B cell (primary cell): Measurements from ENCODE around the gene PCDH19. TPM values are rescaled to one million over a fixed set of nuclear protein-coding genes. Genes with fewer than 3 reads are reported as not detected.

ENCODE experiments used
- ATAC-seq: fragments of 200-7000 bp; cut with Tn5 transposase; one replicate; pipeline ENCODE4 v1.10.0; 2021; ENCODE audit warnings: low read depth, mild to moderate bottlenecking, moderate number of reproducible peaks, moderate library complexity
- CTCF ChIA-PET: fragments of 350-600 bp; sonication (Branson Sonifier 250); formaldehyde crosslinking; loops from one replicate; lab custom pipeline; 2021; ENCODE audit warnings: antibody characterized with exemption, inconsistent platforms; lab: Charles Lee
- POLR2A ChIA-PET: fragments of 350-600 bp; sonication (Branson Sonifier 250); formaldehyde crosslinking; loops from one replicate; lab custom pipeline; 2021; ENCODE audit warnings: antibody characterized with exemption; lab: Charles Lee
- DNase-seq: peaks from one replicate; pipeline ENCODE4 v3.0.0; 2013
- H2AFZ ChIP-seq: 2 replicates; pipeline ENCODE4 v1.6.1; 2012; ENCODE audit warnings: mild to moderate bottlenecking, low read depth, low read length; ENCODE audit not compliant: insufficient read depth, poor library complexity, severe bottlenecking
- H3K27ac ChIP-seq, 2 donors: 1 replicate in 1 of 2; 2 replicates in 1 of 2; pipeline ENCODE4 v1.5.1; 2012 to 2013; ENCODE audit warnings: low read length in 2 of 2, mild to moderate bottlenecking in 2 of 2, moderate library complexity in 1 of 2
- H3K27me3 ChIP-seq, 4 experiments: fragments of 200-600 bp in 1 of 4; sonication (generic) in 1 of 4; replicated peaks in 1 of 4; 1 replicate in 2 of 4; 2 replicates in 2 of 4; pipeline versions ENCODE4 v1.6.1 to v1.7.0; 2013 to 2016; ENCODE audit warnings: low read length in 3 of 4, mild to moderate bottlenecking in 2 of 4, mixed read lengths in 1 of 4, moderate library complexity in 1 of 4; ENCODE audit not compliant: insufficient read depth in 4 of 4, control insufficient read depth in 3 of 4; ENCODE audit errors: control extremely low read depth in 1 of 4
- H3K36me3 ChIP-seq, 2 experiments: replicated peaks in 1 of 2; 1 replicate in 1 of 2; 2 replicates in 1 of 2; pipeline versions ENCODE4 v1.6.1 to v1.7.1; 2013; ENCODE audit warnings: low read length in 1 of 2; ENCODE audit not compliant: insufficient read depth in 2 of 2, control insufficient read depth in 1 of 2; ENCODE audit errors: control extremely low read depth in 1 of 2, extremely low read depth in 1 of 2
- H3K4me1 ChIP-seq, 2 donors: fragments of 200-600 bp in 1 of 2; sonication (generic) in 1 of 2; 1 replicate in 1 of 2; 2 replicates in 1 of 2; pipeline versions ENCODE4 v1.5.1 to v1.6.1; 2013 to 2017; ENCODE audit warnings: low read length in 2 of 2; ENCODE audit not compliant: control insufficient read depth in 2 of 2, insufficient read depth in 2 of 2
- H3K4me2 ChIP-seq: replicated peaks from 2 replicates; pipeline ENCODE3; 2012; ENCODE audit warnings: mild to moderate bottlenecking, low read depth, low read length; ENCODE audit not compliant: poor library complexity, severe bottlenecking
- H3K4me3 ChIP-seq, 5 experiments: fragments of 200-600 bp in 1 of 5; sonication (generic) in 1 of 5; 1 replicate in 3 of 5; 2 replicates in 2 of 5; pipeline versions ENCODE4 v1.5.1 to v1.7.0; 2011 to 2016; ENCODE audit warnings: low read length in 4 of 5, mild to moderate bottlenecking in 4 of 5, low read depth in 2 of 5, control low read depth in 1 of 5, moderate library complexity in 1 of 5; ENCODE audit not compliant: insufficient read depth in 1 of 5; ENCODE audit errors: control extremely low read depth in 1 of 5, extremely low read depth in 1 of 5
- H3K79me2 ChIP-seq: fragments of 200-600 bp; sonication (generic); one replicate; pipeline ENCODE4 v1.6.0; 2016; ENCODE audit warnings: low read length; ENCODE audit not compliant: control insufficient read depth, insufficient read depth
- H3K9ac ChIP-seq: fragments of 200-600 bp; sonication (generic); 2 replicates; pipeline ENCODE4 v1.6.1; 2017; ENCODE audit warnings: mild to moderate bottlenecking, low read length, moderate library complexity
- H3K9me3 ChIP-seq, 3 donors: one replicate each; pipeline versions ENCODE4 v1.6.1 to v1.7.1; 2013; ENCODE audit warnings: low read length in 2 of 3; ENCODE audit not compliant: control insufficient read depth in 2 of 3, insufficient read depth in 1 of 3; ENCODE audit errors: control extremely low read depth in 1 of 3
- H4K20me1 ChIP-seq: 2 replicates; pipeline ENCODE4 v1.6.0; 2012; ENCODE audit warnings: mild to moderate bottlenecking, low read length; ENCODE audit not compliant: insufficient read depth, control insufficient read depth, poor library complexity, severe bottlenecking
- H3K27ac Mint-ChIP-seq: one replicate; pipeline ENCODE4 v1.8.0; 2021; ENCODE audit warnings: mixed read lengths
- H3K27me3 Mint-ChIP-seq: one replicate; pipeline ENCODE4 v1.8.0; 2021; ENCODE audit warnings: mixed read lengths
- H3K4me1 Mint-ChIP-seq: one replicate; pipeline ENCODE4 v1.8.0; 2021; ENCODE audit warnings: mixed read lengths
- H3K4me3 Mint-ChIP-seq: one replicate; pipeline ENCODE4 v1.8.0; 2021; ENCODE audit warnings: mixed read lengths
- H3K9me3 Mint-ChIP-seq: one replicate; pipeline ENCODE4 v1.8.0; 2022; ENCODE audit warnings: mixed read lengths; ENCODE audit not compliant: insufficient read depth
- CTCF ChIP-seq: fragments of 200-600 bp; IDR thresholded peaks from one replicate; pipeline ENCODE4 v1.8.0; 2022; ENCODE audit warnings: antibody characterized with exemption, mild to moderate bottlenecking
- EZH2 ChIP-seq: IDR thresholded peaks from 2 replicates; pipeline ENCODE4 v1.6.1; 2012; ENCODE audit warnings: borderline replicate concordance, low read depth, mild to moderate bottlenecking, moderate library complexity, low read length; ENCODE audit not compliant: insufficient read depth, poor library complexity, severe bottlenecking
- WGBS: methylation state at CpG from one replicate; pipeline ENCODE4 v1.1.5; 2013; ENCODE audit warnings: missing lambda C conversion rate; ENCODE audit not compliant: insufficient coverage; 5-methylcytosine and 5-hydroxymethylcytosine counted together
- intact Hi-C: fragments of 100-400 bp; cut with micrococcal nuclease; formaldehyde crosslinking; loops from one replicate; pipeline ENCODE4 v1.10.0; 2022
- polyA plus RNA-seq: library from polyadenylated mRNA; depleted of rRNA; stranded (reverse); fragments of >200 nt; gene quantifications from 2 replicates; pipeline ENCODE4 v1.2.3, GENCODE V29; 2012
- total RNA-seq, 2 donors: library from RNA; stranded (reverse); fragments of 120-200 nt in 1 of 2; gene quantifications; 1 replicate in 1 of 2; 2 replicates in 1 of 2; pipeline versions ENCODE4 v1.2.3 to v1.2.4, GENCODE V29; 2013 to 2022

Gene PCDH19
- total and polyA plus RNA-seq, 2 donors (not counting 1 experiment from before 2014, with no cell fraction given), result not detected

- no peak for ATAC-seq
- H3K4me1 ChIP-seq, result no peaks in the 10 kb centered on the region
- Mint-ChIP-seq H3K9me3 (no peaks in the 10 kb centered on the region), H3K4me1 (peaks cover 4% of the 10 kb centered on the region), H3K27me3 (peaks cover 26% of the 10 kb centered on the region), H3K27ac (no peak overlapping the region), H3K4me3 (no peak overlapping the region)
- H3K27ac ChIP-seq, result no peak overlapping the region
- H3K4me2 ChIP-seq, result no peak overlapping the region
- no peaks in the 10 kb centered on the region for H4K20me1 ChIP-seq
- H3K9me3 ChIP-seq, result no peaks in the 10 kb centered on the region
- no peaks in the 10 kb centered on the region for H3K36me3 ChIP-seq
- intact Hi-C loops, result no loop called here
- no peak overlapping the region for H3K4me3 ChIP-seq
- no peak for DNase-seq
- POLR2A ChIA-PET, result no interaction called here
- no CpG with 5 or more reads among the region's 3 CpGs for WGBS
- TF ChIP-seq EZH2 (no peak), CTCF (no peak)
- H3K79me2 ChIP-seq, result no peaks in the 10 kb centered on the region
- peaks cover 0 to 4% (median 3%) of the 10 kb centered on the region in 4 experiments for H3K27me3 ChIP-seq
- CTCF ChIA-PET, result no interaction called here
- H3K9ac ChIP-seq, result no peak overlapping the region
- no peak overlapping the region for H2AFZ ChIP-seq
Measured at GRCh38 chrX:100417681-100418080, 7.6 kb upstream of the PCDH19 start.

DNA sequence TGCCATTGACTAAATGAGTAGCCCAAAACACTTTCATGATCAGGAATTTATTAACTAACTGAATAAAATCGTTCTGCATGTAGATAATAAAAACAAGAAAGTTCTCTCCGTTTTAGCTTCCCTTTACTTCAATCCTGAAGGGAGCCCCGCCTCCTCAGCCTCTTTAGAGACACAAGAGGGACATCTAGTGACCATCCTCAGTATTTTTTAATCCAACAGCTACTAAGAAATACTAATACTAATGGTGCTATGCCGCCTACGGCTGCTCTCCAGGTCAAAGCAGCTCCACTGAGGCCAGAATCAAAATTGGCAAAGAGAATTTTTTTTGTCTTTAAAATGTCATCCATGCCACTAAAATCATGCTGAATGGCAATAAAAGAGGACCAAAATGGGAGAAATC lies 3.2 kb upstream of the PCDH19 start:
- Histone ChIP-seq H3K9ac (no peak overlapping the region), H3K4me2 (no peak overlapping the region), H3K79me2 (no peaks in the 10 kb centered on the region), H3K27ac (no peak overlapping the region), H3K27me3 (peaks cover 0 to 34% (median 10%) of the 10 kb centered on the region in 4 experiments), H4K20me1 (no peaks in the 10 kb centered on the region), H2AFZ (no peak overlapping the region), H3K9me3 (peaks cover 0 to 15% (median 0%) of the 10 kb centered on the region in 3 donors), H3K36me3 (no peaks in the 10 kb centered on the region), H3K4me3 (no peak overlapping the region), H3K4me1 (peaks cover 10 to 14% of the 10 kb centered on the region in 2 donors)
- intact Hi-C loops, result no loop called here
- H3K9me3 Mint-ChIP-seq, result no peaks in the 10 kb centered on the region
- H3K4me1 Mint-ChIP-seq, result peaks cover 27% of the 10 kb centered on the region
- no peak for TF ChIP-seq EZH2
- TF ChIP-seq CTCF, result peak; percentile 41
- ATAC-seq, result no peak
- peak; percentile 50 for DNase-seq
- CTCF ChIA-PET, result interaction anchor here (0.8 to 2.1 kb wide), 2 partner anchors 33 to 45 kb away, joined by 3 to 7 read pairs; no protein-coding TSS in a partner anchor
- H3K4me3 Mint-ChIP-seq, result peak overlapping the region; percentile 8
- H3K27ac Mint-ChIP-seq, result no peak overlapping the region
- WGBS, result no CpG with 5 or more reads among the region's 5 CpGs
- peaks cover 36% of the 10 kb centered on the region for H3K27me3 Mint-ChIP-seq
- POLR2A ChIA-PET, result no interaction called here
